Upper lobe of right lung (tissue), 1 donor: ENCODE measurements around the gene CTNNBL1. TPM values are rescaled to one million over a fixed set of nuclear protein-coding genes. Genes with fewer than 3 reads are reported as not detected.
"Not testable (repeated sequence)": the region's sequence is repeated elsewhere in the genome, so short reads cannot be mapped to it uniquely, and the experiment has no call there.

Experiments
- ATAC-seq: fragments of 200-7000 bp; cut with Tn5 transposase; one replicate; pipeline ENCODE4 v1.9.1; 2020; ENCODE audit warnings: mild to moderate bottlenecking, moderate library complexity
- DNase-seq: peaks from one replicate; pipeline ENCODE4 v3.0.0-alpha.2; 2020
- H3K27ac ChIP-seq: fragments of 200-600 bp; one replicate; pipeline ENCODE4 v1.8.0; 2022
- H3K27me3 ChIP-seq: fragments of 200-600 bp; one replicate; pipeline ENCODE4 v1.8.0; 2022; ENCODE audit warnings: mild to moderate bottlenecking
- H3K36me3 ChIP-seq: fragments of 200-600 bp; one replicate; pipeline ENCODE4 v1.8.0; 2022
- H3K4me1 ChIP-seq: fragments of 200-600 bp; one replicate; pipeline ENCODE4 v1.8.0; 2022
- H3K4me3 ChIP-seq: fragments of 200-600 bp; one replicate; pipeline ENCODE4 v1.8.0; 2022; ENCODE audit warnings: mild to moderate bottlenecking
- H3K9me3 ChIP-seq: fragments of 200-600 bp; one replicate; pipeline ENCODE4 v1.8.0; 2022
- intact Hi-C: fragments of 100-400 bp; cut with DNase I; formaldehyde crosslinking; loops from one replicate; pipeline ENCODE4 v1.11.0; 2022
- total RNA-seq: library from RNA; stranded (reverse); fragmentation: NEBNext Ultra II Directional; extraction: Animal tissue kit (Norgen Biotek cat#: 25700); gene quantifications from one replicate; pipeline ENCODE4 v1.2.1, GENCODE V29; 2021
- TF ChIP-seq, protein P1 (sequence below): fragments of 200-600 bp; IDR thresholded peaks from one replicate; pipeline ENCODE4 v1.8.0; 2022; ENCODE audit warnings: antibody characterized with exemption
- donor health status: DM: no; HTN: yes; CAD: no; lungs with severe emphysema.

The CTNNBL1 gene
- total RNA-seq, 1 donor from 2014 or later = 52.8 TPM

DNA sequence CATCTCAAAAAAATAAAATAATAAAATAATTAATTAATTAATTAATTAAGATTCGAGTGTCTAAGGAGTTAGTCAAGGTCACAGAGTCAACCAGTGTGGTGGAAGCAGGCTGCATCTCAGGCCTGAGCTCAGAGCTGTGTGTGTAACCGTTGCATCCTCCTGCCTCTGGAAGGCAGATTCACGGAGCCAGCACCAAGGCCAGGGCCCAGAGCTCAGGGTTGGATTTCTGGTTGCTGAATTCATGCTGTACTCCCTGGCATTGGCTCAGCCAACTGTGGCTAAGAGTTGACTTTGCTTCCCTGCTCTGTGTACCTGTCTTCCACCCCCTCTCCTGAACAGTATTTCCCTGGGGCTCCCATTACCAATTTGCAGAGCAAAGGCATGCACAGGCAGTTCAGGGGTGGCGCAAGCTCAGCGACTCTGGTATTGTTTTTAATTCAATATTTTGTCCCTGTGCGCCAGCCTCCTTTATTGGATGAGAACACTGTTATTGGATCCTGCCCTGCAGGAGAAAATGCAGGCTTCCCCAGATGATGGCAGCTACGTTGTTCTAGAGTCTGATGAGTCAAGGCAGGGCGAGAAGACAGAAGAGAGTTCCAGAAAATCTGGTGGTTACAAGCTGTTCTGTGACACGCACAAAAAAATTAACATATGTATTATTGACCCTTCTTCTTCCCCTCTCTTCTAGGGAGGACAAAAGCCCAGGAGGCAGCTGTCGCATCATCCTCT, 12.3 kb upstream of the CTNNBL1 start:
- intact Hi-C loops = no loop called here
- no peaks in the 10 kb centered on the region for H3K4me1 ChIP-seq
- H3K9me3 ChIP-seq = no peaks in the 10 kb centered on the region
- no peak overlapping the region for H3K27ac ChIP-seq
- no peaks in the 10 kb centered on the region for H3K27me3 ChIP-seq
- no peak overlapping the region for H3K4me3 ChIP-seq
- ATAC-seq (no peak), DNase-seq (no peak)
- TF ChIP-seq, protein P1, sequence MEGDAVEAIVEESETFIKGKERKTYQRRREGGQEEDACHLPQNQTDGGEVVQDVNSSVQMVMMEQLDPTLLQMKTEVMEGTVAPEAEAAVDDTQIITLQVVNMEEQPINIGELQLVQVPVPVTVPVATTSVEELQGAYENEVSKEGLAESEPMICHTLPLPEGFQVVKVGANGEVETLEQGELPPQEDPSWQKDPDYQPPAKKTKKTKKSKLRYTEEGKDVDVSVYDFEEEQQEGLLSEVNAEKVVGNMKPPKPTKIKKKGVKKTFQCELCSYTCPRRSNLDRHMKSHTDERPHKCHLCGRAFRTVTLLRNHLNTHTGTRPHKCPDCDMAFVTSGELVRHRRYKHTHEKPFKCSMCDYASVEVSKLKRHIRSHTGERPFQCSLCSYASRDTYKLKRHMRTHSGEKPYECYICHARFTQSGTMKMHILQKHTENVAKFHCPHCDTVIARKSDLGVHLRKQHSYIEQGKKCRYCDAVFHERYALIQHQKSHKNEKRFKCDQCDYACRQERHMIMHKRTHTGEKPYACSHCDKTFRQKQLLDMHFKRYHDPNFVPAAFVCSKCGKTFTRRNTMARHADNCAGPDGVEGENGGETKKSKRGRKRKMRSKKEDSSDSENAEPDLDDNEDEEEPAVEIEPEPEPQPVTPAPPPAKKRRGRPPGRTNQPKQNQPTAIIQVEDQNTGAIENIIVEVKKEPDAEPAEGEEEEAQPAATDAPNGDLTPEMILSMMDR = no peak
- no peaks in the 10 kb centered on the region for H3K36me3 ChIP-seq

DNA sequence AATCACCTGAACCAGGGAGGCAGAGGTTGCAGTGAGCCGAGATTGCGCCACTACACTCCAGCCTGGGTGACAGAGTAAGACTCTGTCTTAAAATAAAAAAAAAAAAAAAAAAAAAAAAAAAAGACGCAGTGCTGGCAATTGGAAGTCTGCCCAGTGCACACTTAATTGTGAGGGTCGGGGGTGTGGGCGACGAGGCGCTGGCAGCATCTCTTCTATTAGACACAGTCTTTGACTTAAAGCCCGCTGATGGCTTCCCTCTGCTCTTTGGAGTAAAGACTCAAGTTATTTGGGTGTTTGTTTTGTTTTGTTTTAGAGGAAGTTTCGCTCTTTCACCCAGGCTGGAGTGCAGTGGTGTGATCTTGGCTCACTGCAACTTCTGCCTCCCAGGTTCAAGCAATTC, 10.7 kb upstream of the CTNNBL1 start:
- H3K36me3 ChIP-seq, H3K27ac ChIP-seq, H3K4me1 ChIP-seq, DNase-seq, H3K27me3 ChIP-seq, H3K4me3 ChIP-seq, H3K9me3 ChIP-seq, ATAC-seq, intact Hi-C loops: not testable (repeated sequence)

DNA sequence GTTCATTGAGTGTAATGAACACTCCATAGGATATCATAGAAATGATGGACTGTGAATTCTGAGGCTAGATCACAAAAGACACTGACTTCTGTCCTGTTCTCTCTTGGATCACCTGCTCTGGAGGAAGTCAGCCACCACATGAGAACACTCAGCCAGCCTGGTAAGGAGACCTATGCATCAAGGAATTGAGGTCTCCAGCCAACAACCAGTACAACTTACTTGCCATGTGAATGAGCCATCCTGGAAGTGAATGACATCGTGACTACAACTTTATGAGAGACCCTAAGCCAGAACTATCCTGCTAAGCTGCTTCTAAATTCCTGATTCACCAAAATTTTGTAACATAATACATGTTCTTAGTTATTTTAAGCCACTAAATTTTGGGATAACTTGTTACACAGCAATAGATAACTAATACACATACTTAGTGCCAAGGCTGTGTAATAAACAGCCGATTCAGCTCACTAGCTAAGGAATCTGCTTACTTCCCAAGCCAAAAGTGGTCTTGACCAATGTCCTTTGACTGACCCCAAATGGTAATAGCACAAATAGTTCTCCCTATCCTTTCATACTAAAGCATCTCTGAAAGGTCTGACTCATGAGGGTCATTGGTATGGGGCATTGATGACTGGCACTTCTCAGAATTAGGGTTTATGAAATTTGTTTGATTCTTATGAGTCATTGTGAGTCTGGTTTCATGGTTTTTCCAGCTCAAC, 6.9 kb upstream of the CTNNBL1 start:
- TF ChIP-seq, protein P1 = no peak
- no peak overlapping the region for H3K4me3 ChIP-seq
- DNase-seq (no peak), ATAC-seq (no peak)
- no peaks in the 10 kb centered on the region for H3K36me3 ChIP-seq
- no peak overlapping the region for H3K27ac ChIP-seq
- no peaks in the 10 kb centered on the region for H3K27me3 ChIP-seq
- no peaks in the 10 kb centered on the region for H3K9me3 ChIP-seq
- intact Hi-C loops = no loop called here
- no peaks in the 10 kb centered on the region for H3K4me1 ChIP-seq

DNA sequence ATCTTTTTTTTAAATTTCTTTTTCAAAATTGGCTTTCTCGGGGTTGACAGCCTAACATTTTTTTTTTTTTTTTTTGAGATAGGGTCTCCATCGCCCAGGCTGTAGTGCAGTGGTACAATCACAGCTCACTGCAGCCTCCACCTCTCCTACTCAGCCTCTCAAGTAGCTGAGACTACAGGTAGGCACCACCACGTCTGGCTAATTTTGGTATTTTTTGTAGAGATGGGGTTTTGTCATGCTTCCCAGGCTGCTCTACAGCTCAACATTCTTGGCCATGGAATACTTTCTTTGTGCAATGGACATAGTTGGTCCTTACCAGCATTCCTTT, 6.4 kb upstream of the CTNNBL1 start:
- Histone ChIP-seq H3K9me3 (no peaks in the 10 kb centered on the region), H3K27ac (no peak overlapping the region), H3K4me3 (no peak overlapping the region), H3K36me3 (no peaks in the 10 kb centered on the region), H3K4me1 (no peaks in the 10 kb centered on the region), H3K27me3 (no peaks in the 10 kb centered on the region)
- intact Hi-C loops = no loop called here
- no peak for ATAC-seq
- DNase-seq = no peak
- TF ChIP-seq, protein P1 = no peak

DNA sequence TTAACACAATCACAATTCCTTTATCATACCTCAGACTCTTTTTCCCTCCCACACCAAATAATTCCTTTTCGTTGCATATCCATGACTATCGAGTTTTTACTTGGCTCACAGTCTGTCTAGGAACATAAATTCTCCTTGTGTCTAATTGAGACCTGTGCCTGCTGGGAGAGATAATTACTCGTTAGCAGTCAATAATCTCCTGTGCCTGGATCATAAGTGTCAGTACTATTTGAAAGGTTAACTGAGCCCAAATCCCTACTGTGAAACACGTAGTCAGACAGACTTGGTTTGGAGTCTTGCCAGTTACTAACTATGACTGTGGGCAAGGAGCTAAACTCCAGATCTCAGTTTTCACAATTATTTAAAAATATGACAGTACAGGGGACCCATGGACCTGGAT, 5.7 kb upstream of the CTNNBL1 start:
- Histone ChIP-seq H3K9me3 (no peaks in the 10 kb centered on the region), H3K4me3 (no peak overlapping the region), H3K27ac (no peak overlapping the region), H3K27me3 (no peaks in the 10 kb centered on the region), H3K4me1 (no peaks in the 10 kb centered on the region), H3K36me3 (no peaks in the 10 kb centered on the region)
- TF ChIP-seq, protein P1 = no peak
- ATAC-seq (no peak), DNase-seq (no peak)
- intact Hi-C loops = no loop called here

DNA sequence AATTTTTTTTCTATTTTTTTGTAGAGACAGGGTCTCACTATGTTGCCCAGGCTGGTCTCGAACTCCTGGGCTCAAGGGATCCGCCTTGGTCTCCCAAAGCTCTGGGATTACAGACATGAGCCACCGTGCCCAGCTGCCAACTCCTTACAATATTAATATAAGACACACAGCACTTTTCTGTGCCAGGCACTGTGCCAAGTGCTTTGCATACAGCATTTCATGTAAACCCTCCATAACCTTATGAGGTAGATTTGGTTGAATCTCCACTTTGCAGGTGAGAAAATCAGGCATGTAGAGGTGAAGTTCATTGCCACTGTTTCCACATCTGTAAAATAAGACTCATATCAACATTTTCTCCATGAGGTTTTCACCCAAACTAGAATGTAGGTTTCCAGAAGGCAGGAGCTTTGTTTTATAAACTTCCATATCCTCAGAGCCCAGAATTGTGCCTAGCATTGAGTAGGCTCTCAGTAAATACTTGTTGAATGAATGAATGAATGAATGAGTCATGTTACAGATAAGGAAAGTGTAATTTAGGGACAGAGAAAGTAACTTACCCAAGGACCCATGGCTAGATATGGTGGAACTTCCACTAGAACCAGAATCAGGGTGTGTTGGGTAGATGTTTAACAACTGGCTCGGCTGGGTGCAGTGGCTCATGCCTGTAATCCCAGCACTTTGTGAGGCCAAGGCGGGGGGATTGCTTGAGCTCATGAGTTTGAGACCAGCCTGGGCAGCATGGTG, 3.0 kb upstream of the CTNNBL1 start:
- no peak for DNase-seq
- Histone ChIP-seq H3K4me1 (peaks cover 12% of the 10 kb centered on the region), H3K27me3 (no peaks in the 10 kb centered on the region), H3K36me3 (no peaks in the 10 kb centered on the region), H3K9me3 (no peaks in the 10 kb centered on the region), H3K4me3 (no peak overlapping the region), H3K27ac (no peak overlapping the region)
- ATAC-seq = no peak
- intact Hi-C loops = no loop called here
- TF ChIP-seq, protein P1 = no peak
